Glutamatergic neuron (in vitro differentiated cells): Measurements from ENCODE around the gene PRR29. TPM values are rescaled to one million over a fixed set of nuclear protein-coding genes. Genes with fewer than 3 reads are reported as not detected.

ENCODE experiments used
- DNase-seq: peaks from one replicate; pipeline ENCODE4 v3.0.0; 2022
- H3K27ac Mint-ChIP-seq: one replicate; pipeline ENCODE4 v1.8.0; 2020; ENCODE audit warnings: mild to moderate bottlenecking, mixed read lengths, inconsistent platforms; ENCODE audit not compliant: unreplicated experiment
- H3K27me3 Mint-ChIP-seq: one replicate; pipeline ENCODE4 v1.8.0; 2020; ENCODE audit warnings: mild to moderate bottlenecking, moderate library complexity, mixed read lengths, inconsistent platforms; ENCODE audit not compliant: unreplicated experiment
- H3K36me3 Mint-ChIP-seq: one replicate; pipeline ENCODE4 v1.8.0; 2020; ENCODE audit warnings: mild to moderate bottlenecking, mixed read lengths, inconsistent platforms; ENCODE audit not compliant: unreplicated experiment
- H3K4me1 Mint-ChIP-seq: one replicate; pipeline ENCODE4 v1.8.0; 2020; ENCODE audit warnings: mild to moderate bottlenecking, low read depth, mixed read lengths, inconsistent platforms; ENCODE audit not compliant: unreplicated experiment
- H3K4me3 Mint-ChIP-seq: one replicate; pipeline ENCODE4 v1.8.0; 2020; ENCODE audit warnings: mild to moderate bottlenecking, mixed read lengths, inconsistent platforms; ENCODE audit not compliant: unreplicated experiment
- H3K9me3 Mint-ChIP-seq: one replicate; pipeline ENCODE4 v1.8.0; 2020; ENCODE audit warnings: mild to moderate bottlenecking, moderate library complexity, mixed read lengths, inconsistent platforms; ENCODE audit not compliant: unreplicated experiment
- CTCF ChIP-seq: fragments of 200-600 bp; sonication (generic); IDR thresholded peaks from one replicate; pipeline ENCODE4 v1.5.0; 2021; ENCODE audit not compliant: partially characterized antibody, unreplicated experiment
- total RNA-seq: library from RNA; stranded (reverse); fragmentation: NEBNext Ultra II Directional; extraction: Animal tissue kit (Norgen Biotek cat#: 25700); gene quantifications from one replicate; pipeline ENCODE4 v1.2.1, GENCODE V29; 2021; ENCODE audit not compliant: unreplicated experiment

The PRR29 gene
- total RNA-seq, 1 donor from 2014 or later: not detected

- H3K36me3 Mint-ChIP-seq: no peaks in the 10 kb centered on the region
- H3K27ac Mint-ChIP-seq: no peak overlapping the region
- peaks cover 2% of the 10 kb centered on the region for H3K27me3 Mint-ChIP-seq
- no peak overlapping the region for H3K4me3 Mint-ChIP-seq
- TF ChIP-seq CTCF: no peak
- H3K9me3 Mint-ChIP-seq: no peaks in the 10 kb centered on the region
- H3K4me1 Mint-ChIP-seq: no peaks in the 10 kb centered on the region
- DNase-seq: no peak
Measured at GRCh38 chr17:64008830-64009229, 10.7 kb downstream of the PRR29 start.

DNA sequence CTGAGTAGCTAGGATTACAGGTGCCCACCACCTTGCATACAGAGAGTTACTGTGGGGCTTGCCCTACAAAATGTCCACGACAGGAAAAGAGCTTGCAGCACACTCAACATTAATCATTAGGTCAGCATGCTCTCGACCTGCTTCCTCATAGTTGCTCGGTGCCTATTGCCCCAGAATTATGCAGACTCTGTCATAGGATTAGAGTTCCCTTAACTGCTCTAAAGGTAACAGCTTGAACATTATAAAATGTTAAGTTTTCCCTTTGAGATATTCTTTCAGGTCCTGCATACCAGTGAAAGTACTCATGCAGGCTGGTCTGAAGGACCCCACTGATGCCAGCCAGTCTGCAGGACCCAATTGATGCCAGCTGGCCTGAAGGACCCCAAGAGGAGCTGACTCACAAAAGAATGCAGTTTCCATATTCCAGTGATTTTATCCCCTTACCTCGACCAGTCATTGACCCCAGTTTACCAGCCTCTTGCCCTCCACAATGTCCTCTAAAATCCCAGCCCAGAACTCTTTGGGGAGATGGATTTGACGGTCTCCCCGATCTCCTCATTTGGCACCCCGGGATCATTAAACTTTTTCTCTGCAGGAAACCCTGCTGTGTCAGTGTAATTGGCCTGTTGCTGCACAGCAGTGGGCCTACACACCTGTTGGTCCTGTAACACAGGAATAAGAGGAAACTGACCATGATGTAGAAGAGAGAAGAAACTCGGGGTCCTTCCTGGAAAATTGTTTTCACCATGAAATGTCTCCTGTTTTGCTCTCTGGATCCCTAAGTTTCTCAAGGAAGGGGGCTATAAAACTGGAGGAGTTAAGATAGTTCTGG lies 11.6 kb downstream of the PRR29 start:
- Mint-ChIP-seq H3K27me3 (peaks cover 2% of the 10 kb centered on the region), H3K36me3 (no peaks in the 10 kb centered on the region), H3K4me3 (no peak overlapping the region), H3K4me1 (no peaks in the 10 kb centered on the region), H3K27ac (no peak overlapping the region), H3K9me3 (no peaks in the 10 kb centered on the region)
- no peak for TF ChIP-seq CTCF
- no peak for DNase-seq

DNA sequence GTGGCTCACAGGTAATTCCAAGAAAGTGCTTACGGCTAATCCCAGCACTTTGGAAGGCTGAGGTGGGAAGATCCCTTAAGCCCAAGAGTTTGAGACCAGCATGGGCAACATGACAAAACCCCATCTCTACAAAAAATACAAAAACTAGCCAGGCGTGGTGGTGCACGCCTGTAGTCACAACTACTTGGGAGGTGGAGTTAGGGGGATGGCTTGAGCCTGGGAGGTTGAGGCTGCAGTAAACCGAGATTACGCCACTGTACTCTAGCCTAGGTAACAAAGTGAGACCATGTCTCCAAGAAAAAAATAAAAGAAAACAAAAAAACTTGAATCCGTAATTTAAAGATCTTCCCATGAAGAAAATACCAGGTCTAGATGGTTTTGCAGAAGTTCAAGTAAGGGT lies 17.3 kb downstream of the PRR29 start:
- no peak for DNase-seq
- Mint-ChIP-seq H3K4me3 (no peak overlapping the region), H3K9me3 (peaks cover 1% of the 10 kb centered on the region), H3K27me3 (peaks cover 4% of the 10 kb centered on the region), H3K36me3 (peaks cover 5% of the 10 kb centered on the region), H3K27ac (no peak overlapping the region), H3K4me1 (no peaks in the 10 kb centered on the region)
- no peak for TF ChIP-seq CTCF

DNA sequence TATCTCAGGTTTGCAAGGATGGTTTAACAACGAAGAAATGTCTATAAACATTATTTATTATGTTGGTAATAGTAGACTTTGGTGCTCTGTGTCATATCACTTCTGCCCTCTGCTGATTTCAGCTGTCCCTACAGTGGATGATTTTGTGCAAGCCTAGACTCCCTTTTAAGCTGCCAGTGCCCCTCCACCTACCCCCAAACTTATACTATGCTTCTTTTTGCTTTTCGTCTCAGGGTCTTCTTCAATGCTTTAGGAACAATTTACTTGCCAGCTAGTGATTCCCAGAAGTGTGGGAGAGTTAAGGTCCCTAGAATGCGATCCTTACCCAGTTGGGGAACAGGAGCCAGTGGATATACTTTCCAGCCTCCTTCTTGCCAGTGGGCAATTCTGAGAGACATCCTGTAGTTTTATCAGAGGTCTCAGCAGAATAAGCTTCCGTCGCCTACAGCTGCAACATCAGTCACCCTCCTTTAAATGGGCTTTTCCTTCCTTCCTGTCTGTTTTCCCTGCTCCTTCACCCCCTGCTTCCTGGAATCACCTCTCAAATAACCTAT lies 18.2 kb downstream of the PRR29 start:
- H3K27me3 Mint-ChIP-seq: peaks cover 4% of the 10 kb centered on the region
- no peaks in the 10 kb centered on the region for H3K4me1 Mint-ChIP-seq
- TF ChIP-seq CTCF: no peak
- peaks cover 5% of the 10 kb centered on the region for H3K36me3 Mint-ChIP-seq
- DNase-seq: no peak
- peaks cover 3% of the 10 kb centered on the region for H3K9me3 Mint-ChIP-seq
- H3K4me3 Mint-ChIP-seq: no peak overlapping the region
- no peak overlapping the region for H3K27ac Mint-ChIP-seq

DNA sequence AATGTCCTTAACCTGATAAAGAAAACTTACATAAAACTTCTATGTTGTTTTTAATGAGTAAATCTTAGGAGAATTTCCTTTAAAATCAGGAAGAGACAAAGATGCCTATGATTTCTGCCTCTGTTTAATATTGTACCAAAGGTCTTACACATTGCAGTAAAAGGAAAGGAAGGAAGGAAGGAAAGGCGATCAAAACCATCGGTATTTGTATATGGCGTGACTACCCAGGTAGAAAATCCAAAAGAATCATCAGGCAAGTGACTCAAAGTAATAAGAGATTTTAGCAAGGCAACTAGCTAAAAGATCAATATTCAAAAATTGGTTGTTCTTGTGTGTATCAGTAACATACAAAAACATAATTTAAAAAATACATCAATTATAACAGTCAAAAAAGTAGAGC lies 18.8 kb downstream of the PRR29 start:
- peaks cover 5% of the 10 kb centered on the region for H3K27me3 Mint-ChIP-seq
- no peaks in the 10 kb centered on the region for H3K4me1 Mint-ChIP-seq
- H3K27ac Mint-ChIP-seq: no peak overlapping the region
- peaks cover 5% of the 10 kb centered on the region for H3K36me3 Mint-ChIP-seq
- H3K9me3 Mint-ChIP-seq: peaks cover 4% of the 10 kb centered on the region
- no peak for DNase-seq
- no peak overlapping the region for H3K4me3 Mint-ChIP-seq
- no peak for TF ChIP-seq CTCF
